ENCODE results near the gene GAPT. TPM values are rescaled to one million over a fixed set of nuclear protein-coding genes. Genes with fewer than 3 reads are reported as not detected.

Gene GAPT
- total and polyA plus RNA-seq, 7 donors: 0.03 to 0.53 (median 0.38) TPM; not detected in 2

DNA sequence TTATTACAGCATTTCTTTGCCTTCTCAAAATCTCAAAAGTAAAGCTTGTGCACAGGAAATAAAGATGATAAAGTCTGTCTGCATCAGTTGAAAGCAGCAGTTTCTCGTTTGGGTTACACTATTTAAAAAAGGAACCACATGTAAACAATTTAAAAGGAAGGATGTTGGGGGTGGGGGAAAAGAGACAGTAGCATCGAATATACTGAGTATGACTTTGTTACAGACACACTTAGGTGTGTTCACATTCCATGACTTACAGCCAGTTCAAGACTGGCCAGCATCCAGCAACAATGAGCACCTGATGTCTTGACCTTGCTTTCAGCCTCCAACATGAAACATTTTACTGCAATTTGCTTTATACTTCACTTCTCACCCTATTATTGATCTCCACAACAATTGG is 8.7 kb downstream of the GAPT start:
- Histone ChIP-seq H3K4me3 (no peak overlapping the region), H3K36me3 (ENCODE audit: insufficient read depth in 1 of 2, low read depth in 1 of 2) (no peaks in the 10 kb centered on the region), H3K9me3 (no peaks in the 10 kb centered on the region), H3K27me3 (ENCODE audit: insufficient read depth in 3 of 3, low read length in 2 of 3) (peaks cover 0 to 6% (median 0%) of the 10 kb centered on the region in 3 donors), H3K4me1 (no peaks in the 10 kb centered on the region), H3K27ac (no peak overlapping the region)
- TF ChIP-seq, protein P1, sequence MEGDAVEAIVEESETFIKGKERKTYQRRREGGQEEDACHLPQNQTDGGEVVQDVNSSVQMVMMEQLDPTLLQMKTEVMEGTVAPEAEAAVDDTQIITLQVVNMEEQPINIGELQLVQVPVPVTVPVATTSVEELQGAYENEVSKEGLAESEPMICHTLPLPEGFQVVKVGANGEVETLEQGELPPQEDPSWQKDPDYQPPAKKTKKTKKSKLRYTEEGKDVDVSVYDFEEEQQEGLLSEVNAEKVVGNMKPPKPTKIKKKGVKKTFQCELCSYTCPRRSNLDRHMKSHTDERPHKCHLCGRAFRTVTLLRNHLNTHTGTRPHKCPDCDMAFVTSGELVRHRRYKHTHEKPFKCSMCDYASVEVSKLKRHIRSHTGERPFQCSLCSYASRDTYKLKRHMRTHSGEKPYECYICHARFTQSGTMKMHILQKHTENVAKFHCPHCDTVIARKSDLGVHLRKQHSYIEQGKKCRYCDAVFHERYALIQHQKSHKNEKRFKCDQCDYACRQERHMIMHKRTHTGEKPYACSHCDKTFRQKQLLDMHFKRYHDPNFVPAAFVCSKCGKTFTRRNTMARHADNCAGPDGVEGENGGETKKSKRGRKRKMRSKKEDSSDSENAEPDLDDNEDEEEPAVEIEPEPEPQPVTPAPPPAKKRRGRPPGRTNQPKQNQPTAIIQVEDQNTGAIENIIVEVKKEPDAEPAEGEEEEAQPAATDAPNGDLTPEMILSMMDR (IDR thresholded peaks at IDR 0.05): no peak
- ATAC-seq: no peak
- 35 to 40% (median 37%) methylated on average over 2 of the region's 2 CpGs for WGBS, 3 donors
- intact Hi-C loops (cut with DNase I): loop anchor here (5.0 to 10.0 kb wide), 2 partner anchors 352 to 355 kb away; no protein-coding TSS in a partner anchor
- no peak for DNase-seq

GRCh38 chr5:58501778-58502417 is 10.7 kb downstream of the GAPT start:
- no peaks in the 10 kb centered on the region for H3K27me3 ChIP-seq (ENCODE audit: insufficient read depth in 3 of 3, low read length in 2 of 3)
- DNase-seq: no peak
- H3K4me1 ChIP-seq: no peaks in the 10 kb centered on the region
- H3K9me3 ChIP-seq: no peaks in the 10 kb centered on the region
- ATAC-seq: no peak
- 78 to 87% (median 79%) methylated on average over 2 of the region's 2 CpGs for WGBS, 3 donors
- no peaks in the 10 kb centered on the region for H3K36me3 ChIP-seq (ENCODE audit: insufficient read depth in 1 of 2, low read depth in 1 of 2)
- H3K27ac ChIP-seq: no peak overlapping the region
- TF ChIP-seq, protein P1 (IDR thresholded peaks at IDR 0.05): no peak
- no peak overlapping the region for H3K4me3 ChIP-seq
- intact Hi-C loops (cut with DNase I): no loop called here

- 49 to 58% (median 55%) methylated on average over 3 of the region's 3 CpGs for WGBS, 3 donors
- TF ChIP-seq, protein P1 (IDR thresholded peaks at IDR 0.05): no peak
- H3K27me3 ChIP-seq (ENCODE audit: insufficient read depth in 3 of 3, low read length in 2 of 3): no peaks in the 10 kb centered on the region
- H3K4me1 ChIP-seq: no peaks in the 10 kb centered on the region
- H3K27ac ChIP-seq: no peak overlapping the region
- no peaks in the 10 kb centered on the region for H3K36me3 ChIP-seq (ENCODE audit: insufficient read depth in 1 of 2, low read depth in 1 of 2)
- no peaks in the 10 kb centered on the region for H3K9me3 ChIP-seq
- no peak overlapping the region for H3K4me3 ChIP-seq
- ATAC-seq (no peak), DNase-seq (no peak)
- intact Hi-C loops (cut with DNase I): no loop called here
Observed at GRCh38 chr5:58503390-58504046, 12.3 kb downstream of the GAPT start.

- Histone ChIP-seq H3K4me1 (no peaks in the 10 kb centered on the region), H3K9me3 (no peaks in the 10 kb centered on the region), H3K4me3 (no peak overlapping the region), H3K27me3 (ENCODE audit: insufficient read depth in 3 of 3, low read length in 2 of 3) (no peaks in the 10 kb centered on the region), H3K27ac (no peak overlapping the region), H3K36me3 (ENCODE audit: insufficient read depth in 1 of 2, low read depth in 1 of 2) (no peaks in the 10 kb centered on the region)
- DNase-seq (no peak), ATAC-seq (no peak)
- WGBS, 3 donors: 72 to 80% (median 79%) methylated on average over 3 of the region's 3 CpGs
- intact Hi-C loops (cut with DNase I): no loop called here
- TF ChIP-seq, protein P1 (IDR thresholded peaks at IDR 0.05): no peak
Observed at GRCh38 chr5:58504766-58505165, 13.5 kb downstream of the GAPT start.

Measured in psoas muscle (tissue), 8 donors.